ENCODE measurements around the gene STARD9. TPM values are rescaled to one million over a fixed set of nuclear protein-coding genes. Genes with fewer than 3 reads are reported as not detected.

STARD9 gene
- polyA plus RNA-seq, 1 of the 3 experiments (the other 2 are of a cell fraction), result 2.1 TPM

DNA sequence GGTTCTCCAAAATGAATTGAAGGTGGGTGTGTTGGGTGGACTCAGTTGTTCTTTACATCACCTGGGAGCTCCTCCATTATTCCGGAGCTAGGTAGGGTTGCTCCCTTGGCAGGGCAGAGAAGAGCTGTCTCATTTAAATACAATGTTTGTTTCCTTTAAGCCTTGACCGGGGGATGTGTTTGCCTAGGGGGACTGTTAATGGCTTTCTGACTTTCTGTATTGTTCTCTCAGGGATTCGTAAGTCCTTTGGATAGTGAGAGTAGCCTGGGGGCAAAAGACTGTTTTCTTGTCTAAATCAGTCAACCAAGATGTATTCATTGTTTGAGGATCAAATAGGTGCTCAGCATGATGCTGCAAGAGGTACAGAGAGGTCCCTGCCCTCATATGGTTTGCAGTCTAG lies 90.4 kb downstream of the STARD9 start:
- Histone ChIP-seq H3K4me2 (no peak overlapping the region), H3K4me1 (ENCODE audit: control insufficient read depth in 1 of 2, insufficient read depth in 2 of 2, low read depth in 1 of 2, low read length in 1 of 2) (peaks cover 0 to 2% of the 10 kb centered on the region in 2 experiments; a peak in 1 of 4 replicates), H3K9ac (no peak overlapping the region), H3K27ac (ENCODE audit: low read depth in 2 of 2, low read length in 1 of 2) (no peak overlapping the region), H3K9me3 (no peaks in the 10 kb centered on the region), H3K4me3 (ENCODE audit: low read depth in 2 of 2, low read length in 1 of 2) (no peak overlapping the region), H3F3A (replicated peaks; ENCODE audit: insufficient read depth) (no peaks in the 10 kb centered on the region), H3K79me2 (ENCODE audit: insufficient read depth) (no peaks in the 10 kb centered on the region), H4K20me1 (ENCODE audit: insufficient read depth) (no peaks in the 10 kb centered on the region), H3K36me3 (replicated peaks in 1 of 2; ENCODE audit: control insufficient read depth in 1 of 2, insufficient read depth in 2 of 2, low read length in 1 of 2) (peaks cover 6 to 14% of the 10 kb centered on the region in 2 experiments), H3K27me3 (ENCODE audit: insufficient read depth) (no peaks in the 10 kb centered on the region), H3K9me2 (no peaks in the 10 kb centered on the region), H2AFZ (ENCODE audit: low read depth) (no peak overlapping the region)
- ChIA-PET POLR2A (no interaction called here), CTCF (interaction anchor here (1.6 kb wide), 1 partner anchor 261 kb away, joined by 8 read pairs; no protein-coding TSS in a partner anchor)
- DNase-seq, result no peak
- TF ChIP-seq TAF1 (IDR thresholded peaks at IDR 0.05; ENCODE audit: borderline replicate concordance, low read depth, low read length), result no peak
- TF ChIP-seq GATA2 (CRISPR knock-in tag; IDR thresholded peaks at IDR 0.05), result no peak
- TF ChIP-seq FOSL2 (IDR thresholded peaks at IDR 0.05; ENCODE audit: borderline replicate concordance, low read depth), result no peak
- TF ChIP-seq SMC3 (IDR thresholded peaks at IDR 0.05; ENCODE audit: low read depth, low read length), result no peak
- no peak for TF ChIP-seq NFIC (IDR thresholded peaks at IDR 0.05; ENCODE audit: borderline replicate concordance)
- no peak for TF ChIP-seq TCF12 (IDR thresholded peaks at IDR 0.05)
- no peak for TF ChIP-seq RCOR1 (IDR thresholded peaks at IDR 0.05; ENCODE audit: low read length)
- TF ChIP-seq, protein P1, sequence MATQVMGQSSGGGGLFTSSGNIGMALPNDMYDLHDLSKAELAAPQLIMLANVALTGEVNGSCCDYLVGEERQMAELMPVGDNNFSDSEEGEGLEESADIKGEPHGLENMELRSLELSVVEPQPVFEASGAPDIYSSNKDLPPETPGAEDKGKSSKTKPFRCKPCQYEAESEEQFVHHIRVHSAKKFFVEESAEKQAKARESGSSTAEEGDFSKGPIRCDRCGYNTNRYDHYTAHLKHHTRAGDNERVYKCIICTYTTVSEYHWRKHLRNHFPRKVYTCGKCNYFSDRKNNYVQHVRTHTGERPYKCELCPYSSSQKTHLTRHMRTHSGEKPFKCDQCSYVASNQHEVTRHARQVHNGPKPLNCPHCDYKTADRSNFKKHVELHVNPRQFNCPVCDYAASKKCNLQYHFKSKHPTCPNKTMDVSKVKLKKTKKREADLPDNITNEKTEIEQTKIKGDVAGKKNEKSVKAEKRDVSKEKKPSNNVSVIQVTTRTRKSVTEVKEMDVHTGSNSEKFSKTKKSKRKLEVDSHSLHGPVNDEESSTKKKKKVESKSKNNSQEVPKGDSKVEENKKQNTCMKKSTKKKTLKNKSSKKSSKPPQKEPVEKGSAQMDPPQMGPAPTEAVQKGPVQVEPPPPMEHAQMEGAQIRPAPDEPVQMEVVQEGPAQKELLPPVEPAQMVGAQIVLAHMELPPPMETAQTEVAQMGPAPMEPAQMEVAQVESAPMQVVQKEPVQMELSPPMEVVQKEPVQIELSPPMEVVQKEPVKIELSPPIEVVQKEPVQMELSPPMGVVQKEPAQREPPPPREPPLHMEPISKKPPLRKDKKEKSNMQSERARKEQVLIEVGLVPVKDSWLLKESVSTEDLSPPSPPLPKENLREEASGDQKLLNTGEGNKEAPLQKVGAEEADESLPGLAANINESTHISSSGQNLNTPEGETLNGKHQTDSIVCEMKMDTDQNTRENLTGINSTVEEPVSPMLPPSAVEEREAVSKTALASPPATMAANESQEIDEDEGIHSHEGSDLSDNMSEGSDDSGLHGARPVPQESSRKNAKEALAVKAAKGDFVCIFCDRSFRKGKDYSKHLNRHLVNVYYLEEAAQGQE (IDR thresholded peaks at IDR 0.05; ENCODE audit: low read depth, low read length), result no peak
- TF ChIP-seq, protein P2, sequence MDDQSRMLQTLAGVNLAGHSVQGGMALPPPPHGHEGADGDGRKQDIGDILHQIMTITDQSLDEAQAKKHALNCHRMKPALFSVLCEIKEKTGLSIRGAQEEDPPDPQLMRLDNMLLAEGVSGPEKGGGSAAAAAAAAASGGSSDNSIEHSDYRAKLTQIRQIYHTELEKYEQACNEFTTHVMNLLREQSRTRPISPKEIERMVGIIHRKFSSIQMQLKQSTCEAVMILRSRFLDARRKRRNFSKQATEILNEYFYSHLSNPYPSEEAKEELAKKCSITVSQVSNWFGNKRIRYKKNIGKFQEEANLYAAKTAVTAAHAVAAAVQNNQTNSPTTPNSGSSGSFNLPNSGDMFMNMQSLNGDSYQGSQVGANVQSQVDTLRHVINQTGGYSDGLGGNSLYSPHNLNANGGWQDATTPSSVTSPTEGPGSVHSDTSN (IDR thresholded peaks at IDR 0.05), result no peak
- TF ChIP-seq JUND (IDR thresholded peaks at IDR 0.05), result no peak
- no peak for TF ChIP-seq EP300 (IDR thresholded peaks at IDR 0.05; ENCODE audit: borderline replicate concordance in 1 of 2, low read depth in 1 of 2, low read length in 1 of 2)
- WGBS (ENCODE audit: low lambda C conversion rate), result 93% methylated on average over 3 of the region's 3 CpGs

DNA sequence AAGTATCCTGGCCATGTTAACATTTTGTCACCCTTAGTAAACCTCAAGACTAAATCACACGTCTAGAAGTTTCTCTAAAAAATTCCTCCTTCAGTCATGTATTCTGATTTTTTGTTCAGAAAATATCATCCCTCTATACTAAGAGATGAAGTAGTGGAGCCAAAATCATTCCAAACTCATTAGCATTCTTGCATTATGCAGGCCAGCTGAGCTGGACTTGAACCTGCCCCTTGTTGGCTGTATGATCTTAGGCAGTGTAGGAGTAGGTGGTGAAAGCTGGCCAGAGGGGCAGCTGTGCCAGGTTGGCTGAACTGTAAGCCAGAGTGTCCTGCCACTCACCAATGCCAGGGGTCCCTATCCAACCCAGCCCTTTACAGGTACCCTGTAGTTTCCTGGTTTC lies 92.4 kb downstream of the STARD9 start:
- CTCF ChIA-PET, result interaction anchor here (0.7 to 1.1 kb wide), 2 partner anchors 18 to 601 kb away, joined by 3 to 4 read pairs; no protein-coding TSS in a partner anchor
- TF ChIP-seq GABPA (IDR thresholded peaks at IDR 0.05; ENCODE audit: low read depth), result no peak
- TF ChIP-seq FOXJ3 (CRISPR knock-in tag; IDR thresholded peaks at IDR 0.05), result no peak
- TF ChIP-seq TEAD4 (IDR thresholded peaks at IDR 0.05; ENCODE audit: borderline replicate concordance, insufficient read depth), result no peak
- no peak for TF ChIP-seq NFIC (IDR thresholded peaks at IDR 0.05; ENCODE audit: borderline replicate concordance)
- TF ChIP-seq EP300 (IDR thresholded peaks at IDR 0.05; ENCODE audit: borderline replicate concordance in 1 of 2, low read depth in 1 of 2, low read length in 1 of 2), result no peak
- TF ChIP-seq, protein P2 (IDR thresholded peaks at IDR 0.05), result no peak
- TF ChIP-seq, protein P3, sequence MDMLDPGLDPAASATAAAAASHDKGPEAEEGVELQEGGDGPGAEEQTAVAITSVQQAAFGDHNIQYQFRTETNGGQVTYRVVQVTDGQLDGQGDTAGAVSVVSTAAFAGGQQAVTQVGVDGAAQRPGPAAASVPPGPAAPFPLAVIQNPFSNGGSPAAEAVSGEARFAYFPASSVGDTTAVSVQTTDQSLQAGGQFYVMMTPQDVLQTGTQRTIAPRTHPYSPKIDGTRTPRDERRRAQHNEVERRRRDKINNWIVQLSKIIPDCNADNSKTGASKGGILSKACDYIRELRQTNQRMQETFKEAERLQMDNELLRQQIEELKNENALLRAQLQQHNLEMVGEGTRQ (IDR thresholded peaks at IDR 0.05; ENCODE audit: borderline replicate concordance, low read depth, low read length), result no peak
- no peak for TF ChIP-seq FOXM1 (IDR thresholded peaks at IDR 0.05; ENCODE audit: low read depth)
- TF ChIP-seq, protein P4, sequence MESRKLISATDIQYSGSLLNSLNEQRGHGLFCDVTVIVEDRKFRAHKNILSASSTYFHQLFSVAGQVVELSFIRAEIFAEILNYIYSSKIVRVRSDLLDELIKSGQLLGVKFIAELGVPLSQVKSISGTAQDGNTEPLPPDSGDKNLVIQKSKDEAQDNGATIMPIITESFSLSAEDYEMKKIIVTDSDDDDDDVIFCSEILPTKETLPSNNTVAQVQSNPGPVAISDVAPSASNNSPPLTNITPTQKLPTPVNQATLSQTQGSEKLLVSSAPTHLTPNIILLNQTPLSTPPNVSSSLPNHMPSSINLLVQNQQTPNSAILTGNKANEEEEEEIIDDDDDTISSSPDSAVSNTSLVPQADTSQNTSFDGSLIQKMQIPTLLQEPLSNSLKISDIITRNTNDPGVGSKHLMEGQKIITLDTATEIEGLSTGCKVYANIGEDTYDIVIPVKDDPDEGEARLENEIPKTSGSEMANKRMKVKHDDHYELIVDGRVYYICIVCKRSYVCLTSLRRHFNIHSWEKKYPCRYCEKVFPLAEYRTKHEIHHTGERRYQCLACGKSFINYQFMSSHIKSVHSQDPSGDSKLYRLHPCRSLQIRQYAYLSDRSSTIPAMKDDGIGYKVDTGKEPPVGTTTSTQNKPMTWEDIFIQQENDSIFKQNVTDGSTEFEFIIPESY (IDR thresholded peaks at IDR 0.05; ENCODE audit: borderline replicate concordance, low read depth), result no peak
- no peak for TF ChIP-seq SIN3A (IDR thresholded peaks at IDR 0.05; ENCODE audit: borderline replicate concordance, low read depth, low read length)
- TF ChIP-seq TCF12 (IDR thresholded peaks at IDR 0.05), result no peak
- TF ChIP-seq TAF1 (IDR thresholded peaks at IDR 0.05; ENCODE audit: borderline replicate concordance, low read depth, low read length), result no peak
- no peak for TF ChIP-seq RCOR1 (IDR thresholded peaks at IDR 0.05; ENCODE audit: low read length)

More for the DNA sequence above, 92.4 kb downstream of the STARD9 start:
- WGBS (ENCODE audit: low lambda C conversion rate), result 95% methylated on average over 1 of the region's 1 CpG
- no peak overlapping the region for H3K27ac ChIP-seq (ENCODE audit: low read depth in 2 of 2, low read length in 1 of 2)
- H3K9ac ChIP-seq, result no peak overlapping the region
- H3K9me3 ChIP-seq, result no peaks in the 10 kb centered on the region
- no peaks in the 10 kb centered on the region for H3K27me3 ChIP-seq (ENCODE audit: insufficient read depth)
- no peaks in the 10 kb centered on the region for H4K20me1 ChIP-seq (ENCODE audit: insufficient read depth)
- H3F3A ChIP-seq (replicated peaks; ENCODE audit: insufficient read depth), result no peaks in the 10 kb centered on the region
- H3K9me2 ChIP-seq, result no peaks in the 10 kb centered on the region
- peaks cover 2 to 4% of the 10 kb centered on the region in 2 experiments; a peak in 1 of 4 replicates for H3K4me1 ChIP-seq (ENCODE audit: control insufficient read depth in 1 of 2, insufficient read depth in 2 of 2, low read depth in 1 of 2, low read length in 1 of 2)
- H3K79me2 ChIP-seq (ENCODE audit: insufficient read depth), result no peaks in the 10 kb centered on the region
- no peak for DNase-seq
- peaks cover 6 to 14% of the 10 kb centered on the region in 2 experiments for H3K36me3 ChIP-seq (replicated peaks in 1 of 2; ENCODE audit: control insufficient read depth in 1 of 2, insufficient read depth in 2 of 2, low read length in 1 of 2)
- no peak overlapping the region for H3K4me3 ChIP-seq (ENCODE audit: low read depth in 2 of 2, low read length in 1 of 2)
- H3K4me2 ChIP-seq, result no peak overlapping the region
- no peak overlapping the region for H2AFZ ChIP-seq (ENCODE audit: low read depth)
- POLR2A ChIA-PET, result no interaction called here
